HEK293 (cell line): ENCODE measurements around the gene FBXO3.

Source experiments
- CTCF ChIP-seq: fragments of 450-650 bp; formaldehyde crosslinking; IDR thresholded peaks from 2 replicates; pipeline ENCODE4 v1.5.1; 2016; ENCODE audit warnings: missing biosample characterization, missing genetic modification characterization
- HOXA7 ChIP-seq: sonication (generic); formaldehyde crosslinking; IDR thresholded peaks from 2 replicates; pipeline ENCODE4 v1.8.1; 2022; ENCODE audit warnings: missing genetic modification reagents, borderline replicate concordance

- TF ChIP-seq CTCF (tag by site-specific recombination) (no peak), HOXA7 (CRISPR knock-in tag) (no peak)
Measured at GRCh38 chr11:33700063-33700501, 74.2 kb downstream of the FBXO3 start.
